SK-N-SH (cell line): ENCODE data around the gene HOXC10. TPM values are rescaled to one million over a fixed set of nuclear protein-coding genes. Genes with fewer than 3 reads are reported as not detected.

Experiments used
- CTCF ChIA-PET: fragments of 300-600, 350-600 bp; formaldehyde crosslinking; extraction: SDS; loops from one replicate; lab custom pipeline; 2021; lab: Yijun Ruan, JAX
- POLR2A ChIA-PET: fragments of 350-600 bp; sonication (Branson Sonifier 250); formaldehyde crosslinking; extraction: SDS; loops from one replicate; lab custom pipeline; 2020; ENCODE audit warnings: antibody characterized with exemption, inconsistent platforms; lab: Yijun Ruan, JAX
- DNase-seq: peaks from one replicate; pipeline ENCODE4 v3.0.0; 2012
- H2AFZ ChIP-seq: fragments of 200-600 bp; sonication (generic); 2 replicates; pipeline ENCODE4 v1.8.1; 2016; ENCODE audit warnings: antibody characterized with exemption, mild to moderate bottlenecking, low read depth
- H3F3A ChIP-seq: fragments of 200-600 bp; sonication (generic); replicated peaks from 2 replicates; pipeline ENCODE3; 2016; ENCODE audit warnings: antibody characterized with exemption, mild to moderate bottlenecking; ENCODE audit not compliant: insufficient read depth
- H3K27ac ChIP-seq, 2 experiments: fragments of 200-500 bp in 1 of 2; fragments of 200-600 bp in 1 of 2; sonication (Bioruptor generic) in 1 of 2; sonication (generic), shearing (Covaris generic) in 1 of 2; 2 replicates each; pipeline versions ENCODE4 v1.5.1 to v1.6.1; 2014 to 2016; ENCODE audit warnings: low read depth in 2 of 2, inconsistent platforms in 1 of 2, low read length in 1 of 2, mild to moderate bottlenecking in 1 of 2, mixed read lengths in 1 of 2
- H3K27me3 ChIP-seq: fragments of 200-600 bp; sonication (generic), shearing (Covaris generic); 2 replicates; pipeline ENCODE4 v1.6.1; 2016; ENCODE audit warnings: mixed run types; ENCODE audit not compliant: insufficient read depth
- H3K36me3 ChIP-seq, 2 experiments: fragments of 200-500 bp in 1 of 2; fragments of 200-600 bp in 1 of 2; sonication (Bioruptor generic) in 1 of 2; sonication (generic) in 1 of 2; replicated peaks in 1 of 2; 2 replicates each; pipeline versions ENCODE3 to v1.5.1; 2014 to 2016; ENCODE audit warnings: low read length in 1 of 2, mild to moderate bottlenecking in 1 of 2; ENCODE audit not compliant: insufficient read depth in 2 of 2, control insufficient read depth in 1 of 2
- H3K4me1 ChIP-seq, 2 experiments: fragments of 200-500 bp in 1 of 2; fragments of 200-600 bp in 1 of 2; sonication (Bioruptor generic) in 1 of 2; sonication (generic), shearing (Covaris generic) in 1 of 2; 2 replicates each; pipeline versions ENCODE4 v1.5.1 to v1.6.1; 2014 to 2016; ENCODE audit warnings: low read depth in 1 of 2, low read length in 1 of 2, mixed run types in 1 of 2; ENCODE audit not compliant: insufficient read depth in 2 of 2, control insufficient read depth in 1 of 2
- H3K4me2 ChIP-seq: fragments of 200-600 bp; sonication (generic), shearing (Covaris generic); 2 replicates; pipeline ENCODE4 v1.6.1; 2017; ENCODE audit warnings: mixed run types
- H3K4me3 ChIP-seq, 2 experiments: fragments of 200-500 bp in 1 of 2; fragments of 200-600 bp in 1 of 2; sonication (Bioruptor generic) in 1 of 2; sonication (generic), shearing (Covaris generic) in 1 of 2; 2 replicates each; pipeline versions ENCODE4 v1.5.1 to v1.8.1; 2014 to 2016; ENCODE audit warnings: low read depth in 2 of 2, inconsistent platforms in 1 of 2, low read length in 1 of 2, mild to moderate bottlenecking in 1 of 2, mixed read lengths in 1 of 2, moderate library complexity in 1 of 2
- H3K79me2 ChIP-seq: fragments of 200-600 bp; sonication (generic); 2 replicates; pipeline ENCODE4 v1.8.1; 2017; ENCODE audit warnings: mild to moderate bottlenecking; ENCODE audit not compliant: insufficient read depth
- H3K9ac ChIP-seq: fragments of 200-600 bp; sonication (generic); 2 replicates; pipeline ENCODE4 v1.6.1; 2017; ENCODE audit warnings: mixed run types
- H3K9me2 ChIP-seq: fragments of 200-600 bp; sonication (generic); 2 replicates; pipeline ENCODE4 v1.6.1; 2017; ENCODE audit warnings: mixed run types
- H3K9me3 ChIP-seq: fragments of 200-600 bp; sonication (generic); 2 replicates; pipeline ENCODE4 v1.6.1; 2017; ENCODE audit warnings: mixed run types, mild to moderate bottlenecking, moderate library complexity
- H4K20me1 ChIP-seq: fragments of 200-600 bp; sonication (generic); 2 replicates; pipeline ENCODE4 v1.6.1; 2017; ENCODE audit warnings: mild to moderate bottlenecking, mixed run types; ENCODE audit not compliant: insufficient read depth
- EZH2phosphoT487 ChIP-seq: fragments of 200-600 bp; sonication (generic); IDR thresholded peaks from 2 replicates; pipeline ENCODE4 v1.6.1; 2017; ENCODE audit warnings: low read depth, mixed run types, mild to moderate bottlenecking, antibody characterized with exemption, moderate library complexity, borderline replicate concordance
- JUND ChIP-seq: IDR thresholded peaks from 2 replicates; pipeline ENCODE4 v1.4.0; 2012
- NRF1 ChIP-seq: IDR thresholded peaks from 2 replicates; pipeline ENCODE4 v1.6.1; 2012; ENCODE audit warnings: low read depth, mild to moderate bottlenecking, low read length
- RAD21 ChIP-seq: IDR thresholded peaks from 2 replicates; pipeline ENCODE4 v1.6.1; 2012; ENCODE audit warnings: mild to moderate bottlenecking, low read length
- RCOR1 ChIP-seq: fragments of 150-350 bp; IDR thresholded peaks from 2 replicates; pipeline ENCODE4 v1.6.1; 2017; ENCODE audit warnings: antibody characterized with exemption, low read length
- SIN3A ChIP-seq: IDR thresholded peaks from 2 replicates; pipeline ENCODE4 v1.6.1; 2012; ENCODE audit warnings: low read depth, mild to moderate bottlenecking, low read length, moderate library complexity, borderline replicate concordance
- SMC3 ChIP-seq: IDR thresholded peaks from 2 replicates; pipeline ENCODE4 v1.6.1; 2012; ENCODE audit warnings: low read depth, low read length, improper control_type of control experiment
- WGBS: methylation state at CpG from one replicate; pipeline ENCODE4 v1.1.6; 2017; ENCODE audit warnings: low lambda C conversion rate; 5-methylcytosine and 5-hydroxymethylcytosine counted together
- polyA plus RNA-seq, 3 experiments: library from polyadenylated mRNA; depleted of rRNA; stranded (reverse); fragments of >200 nt; gene quantifications; 2 replicates each; pipeline ENCODE4 v1.2.3, GENCODE V29; 2012
- TF ChIP-seq, protein P1 (sequence below): IDR thresholded peaks from 2 replicates; pipeline ENCODE4 v1.6.1; 2012; ENCODE audit warnings: mild to moderate bottlenecking, low read depth, low read length, moderate library complexity
- TF ChIP-seq, protein P2 (sequence below): IDR thresholded peaks from 2 replicates; pipeline ENCODE4 v1.4.0; 2012; ENCODE audit warnings: low read depth
- TF ChIP-seq, protein P3 (sequence below): fragments of 200-600 bp; sonication (generic); IDR thresholded peaks from 2 replicates; pipeline ENCODE4 v1.6.1; 2017; ENCODE audit warnings: antibody characterized with exemption, mild to moderate bottlenecking, moderate library complexity

HOXC10 gene
- polyA plus RNA-seq, 1 of the 3 experiments (the other 2 are of a cell fraction) = 0.03 TPM

DNA sequence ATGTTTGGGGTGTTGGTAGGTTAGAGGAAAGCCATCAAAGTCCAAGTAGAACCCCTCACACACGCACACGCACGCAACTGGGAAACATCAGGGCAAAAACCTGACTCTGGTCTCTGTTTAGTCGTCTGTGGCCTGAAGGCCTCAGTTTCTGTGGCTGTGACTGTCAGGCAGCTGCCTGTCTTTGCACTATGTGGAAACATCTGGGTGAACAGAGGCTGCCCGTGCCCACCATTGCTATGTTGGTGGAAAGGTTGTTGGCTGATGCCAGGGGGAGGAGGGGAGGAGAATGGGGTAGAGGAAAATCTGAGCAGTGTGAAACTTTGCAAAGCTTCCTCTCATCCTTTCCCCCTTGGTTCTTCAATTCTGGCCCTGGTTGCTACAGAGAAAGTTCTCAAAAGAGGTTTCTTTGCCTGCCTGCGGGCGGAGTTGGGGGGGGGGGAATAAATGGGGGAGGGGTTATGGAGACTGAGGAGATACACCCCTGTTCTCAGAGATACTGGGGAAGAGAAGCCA, 7.5 kb downstream of the HOXC10 start:
- H3K4me3 ChIP-seq = no peak overlapping the region
- no peaks in the 10 kb centered on the region for H3K9me2 ChIP-seq
- H4K20me1 ChIP-seq = no peaks in the 10 kb centered on the region
- no peaks in the 10 kb centered on the region for H3K36me3 ChIP-seq
- DNase-seq = no peak
- no peaks in the 10 kb centered on the region for H3K9me3 ChIP-seq
- no peaks in the 10 kb centered on the region for H3K79me2 ChIP-seq
- peaks cover 0 to 4% of the 10 kb centered on the region in 2 experiments; a peak in 2 of 4 replicates for H3K4me1 ChIP-seq
- peaks cover 5% of the 10 kb centered on the region for H3F3A ChIP-seq
- ChIA-PET CTCF (interaction anchor here (0.9 to 12.8 kb wide), 17 partner anchors 8 to 407 kb away, joined by 3 to 194 read pairs (median 6); partner anchors contain the start of genes HOTAIR, HOXC10, HOXC11 and HOXC5), POLR2A (no interaction called here)
- WGBS = 52% methylated on average over 7 of the region's 7 CpGs
- peaks cover 88% of the 10 kb centered on the region for H3K27me3 ChIP-seq
- H3K27ac ChIP-seq = no peak overlapping the region
- no peak overlapping the region for H3K4me2 ChIP-seq
- no peak overlapping the region for H2AFZ ChIP-seq
- no peak overlapping the region for H3K9ac ChIP-seq
- TF ChIP-seq RCOR1 (no peak), SMC3 (no peak)
- TF ChIP-seq, protein P1, sequence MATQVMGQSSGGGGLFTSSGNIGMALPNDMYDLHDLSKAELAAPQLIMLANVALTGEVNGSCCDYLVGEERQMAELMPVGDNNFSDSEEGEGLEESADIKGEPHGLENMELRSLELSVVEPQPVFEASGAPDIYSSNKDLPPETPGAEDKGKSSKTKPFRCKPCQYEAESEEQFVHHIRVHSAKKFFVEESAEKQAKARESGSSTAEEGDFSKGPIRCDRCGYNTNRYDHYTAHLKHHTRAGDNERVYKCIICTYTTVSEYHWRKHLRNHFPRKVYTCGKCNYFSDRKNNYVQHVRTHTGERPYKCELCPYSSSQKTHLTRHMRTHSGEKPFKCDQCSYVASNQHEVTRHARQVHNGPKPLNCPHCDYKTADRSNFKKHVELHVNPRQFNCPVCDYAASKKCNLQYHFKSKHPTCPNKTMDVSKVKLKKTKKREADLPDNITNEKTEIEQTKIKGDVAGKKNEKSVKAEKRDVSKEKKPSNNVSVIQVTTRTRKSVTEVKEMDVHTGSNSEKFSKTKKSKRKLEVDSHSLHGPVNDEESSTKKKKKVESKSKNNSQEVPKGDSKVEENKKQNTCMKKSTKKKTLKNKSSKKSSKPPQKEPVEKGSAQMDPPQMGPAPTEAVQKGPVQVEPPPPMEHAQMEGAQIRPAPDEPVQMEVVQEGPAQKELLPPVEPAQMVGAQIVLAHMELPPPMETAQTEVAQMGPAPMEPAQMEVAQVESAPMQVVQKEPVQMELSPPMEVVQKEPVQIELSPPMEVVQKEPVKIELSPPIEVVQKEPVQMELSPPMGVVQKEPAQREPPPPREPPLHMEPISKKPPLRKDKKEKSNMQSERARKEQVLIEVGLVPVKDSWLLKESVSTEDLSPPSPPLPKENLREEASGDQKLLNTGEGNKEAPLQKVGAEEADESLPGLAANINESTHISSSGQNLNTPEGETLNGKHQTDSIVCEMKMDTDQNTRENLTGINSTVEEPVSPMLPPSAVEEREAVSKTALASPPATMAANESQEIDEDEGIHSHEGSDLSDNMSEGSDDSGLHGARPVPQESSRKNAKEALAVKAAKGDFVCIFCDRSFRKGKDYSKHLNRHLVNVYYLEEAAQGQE = no peak

DNA sequence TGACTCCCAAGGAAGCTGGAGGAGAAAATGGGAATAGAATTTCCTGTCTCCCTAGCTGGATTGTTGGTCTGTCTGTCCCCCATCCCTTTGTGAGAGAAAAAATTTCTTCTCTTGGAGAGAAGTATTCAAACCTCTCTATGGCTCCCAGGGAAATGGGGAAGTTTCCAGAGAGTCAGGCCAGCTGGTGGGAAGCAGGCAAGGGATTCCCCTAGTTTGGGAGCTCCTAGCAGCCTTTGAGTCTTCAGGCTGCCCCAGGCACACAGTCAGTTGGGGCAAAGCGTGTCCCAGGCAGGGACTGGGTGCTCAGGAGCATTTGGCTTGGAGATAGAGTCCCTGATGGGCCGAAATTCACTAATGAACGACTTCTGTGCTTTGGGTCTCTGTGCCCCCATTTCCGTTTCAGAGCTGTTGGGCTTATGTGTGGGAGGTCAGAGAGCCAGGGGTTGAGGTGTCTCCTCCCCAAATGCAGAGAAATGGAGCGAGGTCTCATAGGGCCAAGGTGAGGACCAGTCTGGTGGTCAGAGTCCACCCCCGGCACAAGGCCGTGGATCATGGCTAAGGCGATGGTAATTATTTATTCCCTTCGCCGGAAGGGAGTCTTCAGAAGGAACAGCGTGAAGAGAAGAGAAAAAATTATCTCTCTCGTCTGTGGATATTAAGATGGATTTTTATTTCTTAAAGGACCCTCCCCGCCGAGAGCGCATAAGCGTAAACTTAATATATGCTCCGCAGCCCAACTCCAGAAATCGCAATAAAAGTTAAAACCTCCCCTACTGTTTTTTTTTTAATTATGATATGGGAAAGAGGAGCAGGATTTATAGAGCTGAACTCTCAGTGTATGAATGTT, 8.4 kb downstream of the HOXC10 start:
- 60% methylated on average over 18 of the region's 18 CpGs for WGBS
- ChIA-PET CTCF (interaction anchor here (0.8 to 24.5 kb wide), 11 partner anchors 9 to 247 kb away, joined by 3 to 568 read pairs (median 5); partner anchors contain the start of genes HOXC10, HOXC5 and SMUG1), POLR2A (interaction anchor here (0.6 kb wide), 1 partner anchor 322 kb away, joined by 5 read pairs; no protein-coding TSS in a partner anchor)
- H3K9ac ChIP-seq = no peak overlapping the region
- H3K36me3 ChIP-seq = no peaks in the 10 kb centered on the region
- no peak overlapping the region for H3K4me3 ChIP-seq
- no peak overlapping the region for H3K27ac ChIP-seq
- peaks cover 88% of the 10 kb centered on the region for H3K27me3 ChIP-seq
- H3K4me2 ChIP-seq = no peak overlapping the region
- peaks cover 0 to 4% of the 10 kb centered on the region in 2 experiments; a peak in 2 of 4 replicates for H3K4me1 ChIP-seq
- peaks cover 5% of the 10 kb centered on the region for H3F3A ChIP-seq
- DNase-seq = no peak
- TF ChIP-seq, protein P2, sequence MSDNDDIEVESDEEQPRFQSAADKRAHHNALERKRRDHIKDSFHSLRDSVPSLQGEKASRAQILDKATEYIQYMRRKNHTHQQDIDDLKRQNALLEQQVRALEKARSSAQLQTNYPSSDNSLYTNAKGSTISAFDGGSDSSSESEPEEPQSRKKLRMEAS = no peak
- no peak for TF ChIP-seq JUND
- TF ChIP-seq NRF1 = no peak
- TF ChIP-seq SIN3A = no peak
- TF ChIP-seq, protein P3, sequence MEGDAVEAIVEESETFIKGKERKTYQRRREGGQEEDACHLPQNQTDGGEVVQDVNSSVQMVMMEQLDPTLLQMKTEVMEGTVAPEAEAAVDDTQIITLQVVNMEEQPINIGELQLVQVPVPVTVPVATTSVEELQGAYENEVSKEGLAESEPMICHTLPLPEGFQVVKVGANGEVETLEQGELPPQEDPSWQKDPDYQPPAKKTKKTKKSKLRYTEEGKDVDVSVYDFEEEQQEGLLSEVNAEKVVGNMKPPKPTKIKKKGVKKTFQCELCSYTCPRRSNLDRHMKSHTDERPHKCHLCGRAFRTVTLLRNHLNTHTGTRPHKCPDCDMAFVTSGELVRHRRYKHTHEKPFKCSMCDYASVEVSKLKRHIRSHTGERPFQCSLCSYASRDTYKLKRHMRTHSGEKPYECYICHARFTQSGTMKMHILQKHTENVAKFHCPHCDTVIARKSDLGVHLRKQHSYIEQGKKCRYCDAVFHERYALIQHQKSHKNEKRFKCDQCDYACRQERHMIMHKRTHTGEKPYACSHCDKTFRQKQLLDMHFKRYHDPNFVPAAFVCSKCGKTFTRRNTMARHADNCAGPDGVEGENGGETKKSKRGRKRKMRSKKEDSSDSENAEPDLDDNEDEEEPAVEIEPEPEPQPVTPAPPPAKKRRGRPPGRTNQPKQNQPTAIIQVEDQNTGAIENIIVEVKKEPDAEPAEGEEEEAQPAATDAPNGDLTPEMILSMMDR = no peak
- TF ChIP-seq RAD21 = no peak
- peak; percentile 61; the same call in 1 of the 2 replicates for TF ChIP-seq EZH2phosphoT487
- H3K9me2 ChIP-seq = no peaks in the 10 kb centered on the region
- no peaks in the 10 kb centered on the region for H3K9me3 ChIP-seq
- no peaks in the 10 kb centered on the region for H3K79me2 ChIP-seq
- H2AFZ ChIP-seq = no peak overlapping the region
- H4K20me1 ChIP-seq = no peaks in the 10 kb centered on the region
